ENCODE measurements around the gene QRICH1. TPM values are rescaled to one million over a fixed set of nuclear protein-coding genes. Genes with fewer than 3 reads are reported as not detected.
A peak's percentile ranks its signal among the peaks of the same experiment; 100 is the strongest.

Gene QRICH1
- total RNA-seq, 1 experiment from 2014 or later, result 151 TPM

GRCh38 chr3:48989126-48989795 lies 104.6 kb downstream of the QRICH1 start:
- peak overlapping the region; percentile 88 to 94 for H3K4me3 Mint-ChIP-seq
- H3K27ac Mint-ChIP-seq, result peak overlapping the region; percentile 86 to 97 (median 91); a peak in 5 of 7 replicates
- H2BK15ac ChIP-seq (ENCODE audit: low read depth, low read length), result no peak overlapping the region
- no peaks in the 10 kb centered on the region; the same call in 1 of the 2 replicates for H3K79me2 ChIP-seq (ENCODE audit: insufficient read depth, low read length)
- H3K4me2 ChIP-seq (ENCODE audit: insufficient read depth, insufficient read length, low read length), result peak overlapping the region; percentile 90
- H2AFZ ChIP-seq (ENCODE audit: low read length), result no peak overlapping the region
- H3K18ac ChIP-seq (ENCODE audit: insufficient read length, low read depth, low read length), result peak overlapping the region; percentile 81
- no peak for DNase-seq
- H3K4ac ChIP-seq (ENCODE audit: low read depth, low read length), result no peak overlapping the region
- H3K23ac ChIP-seq (ENCODE audit: insufficient read length, low read depth, low read length), result no peak overlapping the region
- peaks cover 21% of the 10 kb centered on the region for H3K23me2 ChIP-seq (ENCODE audit: insufficient read length, low read depth, low read length, poor library complexity, severe bottlenecking)
- H4K20me1 ChIP-seq (ENCODE audit: control insufficient read depth, insufficient read depth, insufficient read length), result no peaks in the 10 kb centered on the region
- no peak overlapping the region for H2BK20ac ChIP-seq (ENCODE audit: low read depth, low read length, poor library complexity, severe bottlenecking)
- no peaks in the 10 kb centered on the region for H3K79me1 ChIP-seq (ENCODE audit: insufficient read depth, low read depth, low read length, poor library complexity, severe bottlenecking)
- no peaks in the 10 kb centered on the region; the same call in 1 of the 2 replicates for H3K27me3 Mint-ChIP-seq (ENCODE audit: low read depth)
- no peaks in the 10 kb centered on the region for H3K9me3 ChIP-seq (ENCODE audit: control insufficient read depth, low read depth, low read length)
- H3K9me3 Mint-ChIP-seq, result no peaks in the 10 kb centered on the region
- peak overlapping the region; percentile 49; the same call in 1 of the 2 replicates for H3K14ac ChIP-seq (ENCODE audit: insufficient read depth, low read length)
- no CpG with 5 or more reads among the region's 21 CpGs for WGBS (ENCODE audit: extremely low coverage, insufficient read length, low lambda C conversion rate)
- no peaks in the 10 kb centered on the region for H3K27me3 ChIP-seq (ENCODE audit: insufficient read depth, low read length)
- no peak overlapping the region for H3T11ph ChIP-seq (ENCODE audit: low read length)
- peak overlapping the region; percentile 31 for H3K9ac ChIP-seq (ENCODE audit: extremely low read depth, insufficient read length, low read length)
- no peak overlapping the region for H2BK120ac ChIP-seq (ENCODE audit: low read depth, low read length, poor library complexity, severe bottlenecking)
- no peak overlapping the region for H4K8ac ChIP-seq (replicated peaks; ENCODE audit: insufficient read length, low read depth, low read length)
- no peak overlapping the region for H4K91ac ChIP-seq (ENCODE audit: insufficient read length, low read depth, low read length)
- TF ChIP-seq, protein P1, sequence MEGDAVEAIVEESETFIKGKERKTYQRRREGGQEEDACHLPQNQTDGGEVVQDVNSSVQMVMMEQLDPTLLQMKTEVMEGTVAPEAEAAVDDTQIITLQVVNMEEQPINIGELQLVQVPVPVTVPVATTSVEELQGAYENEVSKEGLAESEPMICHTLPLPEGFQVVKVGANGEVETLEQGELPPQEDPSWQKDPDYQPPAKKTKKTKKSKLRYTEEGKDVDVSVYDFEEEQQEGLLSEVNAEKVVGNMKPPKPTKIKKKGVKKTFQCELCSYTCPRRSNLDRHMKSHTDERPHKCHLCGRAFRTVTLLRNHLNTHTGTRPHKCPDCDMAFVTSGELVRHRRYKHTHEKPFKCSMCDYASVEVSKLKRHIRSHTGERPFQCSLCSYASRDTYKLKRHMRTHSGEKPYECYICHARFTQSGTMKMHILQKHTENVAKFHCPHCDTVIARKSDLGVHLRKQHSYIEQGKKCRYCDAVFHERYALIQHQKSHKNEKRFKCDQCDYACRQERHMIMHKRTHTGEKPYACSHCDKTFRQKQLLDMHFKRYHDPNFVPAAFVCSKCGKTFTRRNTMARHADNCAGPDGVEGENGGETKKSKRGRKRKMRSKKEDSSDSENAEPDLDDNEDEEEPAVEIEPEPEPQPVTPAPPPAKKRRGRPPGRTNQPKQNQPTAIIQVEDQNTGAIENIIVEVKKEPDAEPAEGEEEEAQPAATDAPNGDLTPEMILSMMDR (conservative IDR thresholded peaks at IDR 0.05), result no peak
- H3K27ac ChIP-seq (ENCODE audit: insufficient read length, low read depth, low read length), result no peak overlapping the region
- H3K36me3 Mint-ChIP-seq (ENCODE audit: insufficient read depth in 1 of 3, low read depth in 3 of 3), result peaks cover 6 to 33% (median 11%) of the 10 kb centered on the region in 3 experiments
- H4K5ac ChIP-seq (ENCODE audit: insufficient read length, low read depth, low read length), result no peak overlapping the region
- peaks cover 20% of the 10 kb centered on the region in 2 experiments for H3K4me1 Mint-ChIP-seq
- H2BK5ac ChIP-seq (ENCODE audit: insufficient read length, low read length), result no peak overlapping the region
- H2BK12ac ChIP-seq (ENCODE audit: insufficient read length, low read depth, low read length), result no peak overlapping the region
- H3K4me1 ChIP-seq (ENCODE audit: insufficient read depth, low read length), result peaks cover 11% of the 10 kb centered on the region; the same call in 1 of the 2 replicates
- H3K56ac ChIP-seq (ENCODE audit: insufficient read length, low read depth, low read length), result no peak overlapping the region
- no peak overlapping the region for H2AK5ac ChIP-seq (ENCODE audit: insufficient read length, low read length)
